Measurements from ENCODE around the gene CTNNA3.
"Not testable (repeated sequence)": the region's sequence is repeated elsewhere in the genome, so short reads cannot be mapped to it uniquely, and the experiment has no call there.

CTNNA3 gene

GRCh38 chr10:67492317-67493019 lies 203.5 kb downstream of the CTNNA3 start:
- DNase-seq = no peak

GRCh38 chr10:67487906-67488619 lies 207.9 kb downstream of the CTNNA3 start:
- DNase-seq = no peak

DNA sequence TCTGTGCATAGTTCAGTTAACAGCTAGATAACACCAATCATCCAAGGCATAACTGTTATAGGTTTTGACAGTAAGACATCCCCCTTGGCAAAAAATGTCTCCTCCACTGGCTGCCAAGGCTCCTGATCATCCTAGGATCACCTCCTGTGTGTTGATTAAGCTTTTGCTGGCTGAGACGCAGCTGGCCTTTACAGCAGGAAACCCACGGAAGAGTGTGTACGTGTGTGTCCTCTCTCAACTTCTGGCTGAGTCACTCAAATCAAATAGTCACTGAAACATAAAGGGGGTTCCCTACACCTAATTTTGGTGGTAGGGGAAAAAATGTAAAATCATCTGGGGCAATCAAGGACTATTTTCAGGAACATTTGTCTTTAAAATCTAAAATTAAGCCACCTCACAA lies 208.8 kb downstream of the CTNNA3 start:
- DNase-seq = no peak

DNA sequence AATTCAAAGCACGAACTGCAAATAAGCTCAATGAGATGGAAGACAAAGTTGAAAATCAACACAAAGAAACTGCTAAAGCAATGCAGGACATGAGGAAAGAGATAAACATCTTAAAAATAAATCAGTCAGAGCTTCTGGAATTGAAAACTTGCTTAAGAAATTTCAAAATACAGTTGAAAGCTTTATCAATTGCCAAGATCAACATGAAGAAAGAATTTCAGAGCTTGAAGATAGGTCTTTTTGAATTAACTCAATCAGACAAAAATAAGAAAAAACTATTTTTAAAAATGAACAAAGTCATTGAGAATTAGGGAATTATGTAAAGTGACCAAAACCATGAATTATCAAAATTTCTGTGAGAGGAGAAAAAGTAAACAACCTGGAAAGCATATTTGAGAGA lies 218.1 kb downstream of the CTNNA3 start:
- DNase-seq = no peak

DNA sequence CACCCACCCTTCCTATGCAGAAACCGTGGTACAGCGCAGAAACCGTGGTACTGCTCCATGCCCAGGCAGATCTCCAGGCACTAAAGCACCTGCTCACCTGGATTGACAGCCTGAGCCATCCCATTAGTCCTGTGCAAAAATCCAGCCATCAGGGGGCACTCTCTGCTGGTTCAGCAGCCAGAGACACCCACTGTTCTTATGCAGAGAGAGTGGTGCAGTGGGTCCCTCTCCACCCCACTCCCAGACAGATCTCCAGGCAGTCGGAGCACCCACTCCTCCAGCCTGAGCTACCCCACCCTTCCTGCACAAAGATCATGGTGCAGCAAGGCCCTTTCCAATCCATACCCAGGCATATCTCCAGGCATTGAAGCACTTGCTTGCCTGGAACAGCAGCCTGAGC lies 219.8 kb downstream of the CTNNA3 start:
- DNase-seq = no peak

- DNase-seq = no peak
These were observed 222.0 kb downstream of the CTNNA3 start for GRCh38 chr10:67473850-67474633.

DNA sequence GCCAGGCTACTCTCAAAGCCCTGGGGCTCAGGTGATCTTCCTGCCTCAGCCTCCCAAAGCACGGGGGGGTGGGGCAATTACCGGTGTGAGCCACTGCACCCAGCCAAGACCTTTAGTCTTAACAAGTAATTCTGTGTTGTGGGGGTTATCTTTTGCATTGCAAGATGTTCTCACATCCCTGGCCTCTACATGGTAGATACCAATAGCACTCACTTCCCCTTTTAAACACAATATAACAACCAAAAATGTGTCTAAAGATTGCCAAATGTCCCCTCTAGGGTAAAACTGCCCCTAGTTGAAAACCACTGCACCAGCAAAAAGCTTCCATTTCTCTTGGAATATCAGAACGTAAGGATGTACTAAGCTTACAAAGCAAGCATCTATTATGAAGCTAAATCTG lies 225.0 kb downstream of the CTNNA3 start:
- no peak for DNase-seq

- no peak for DNase-seq
These were observed 231.7 kb downstream of the CTNNA3 start for GRCh38 chr10:67464278-67464677.

DNA sequence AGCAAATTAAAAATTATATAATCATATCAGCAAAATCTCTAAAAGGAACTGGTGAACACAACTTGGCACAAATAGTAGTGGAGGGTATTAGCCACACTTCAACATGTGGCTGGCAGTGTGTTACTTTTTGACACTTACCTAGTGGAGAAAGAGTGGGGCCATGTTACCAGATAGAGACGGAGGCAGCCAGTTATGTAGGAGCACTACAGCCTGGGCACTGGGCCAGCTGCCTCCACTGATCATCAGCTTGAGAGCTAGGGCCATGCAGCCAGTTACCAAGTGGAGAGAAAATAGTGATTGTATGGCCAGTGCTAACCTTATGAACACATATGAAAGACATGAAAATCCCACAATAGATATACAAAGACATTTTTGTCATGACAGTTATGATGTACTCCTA lies 243.1 kb downstream of the CTNNA3 start:
- DNase-seq = no peak

- no peak for DNase-seq
These were observed 257.2 kb downstream of the CTNNA3 start for GRCh38 chr10:67438605-67439304.

DNA sequence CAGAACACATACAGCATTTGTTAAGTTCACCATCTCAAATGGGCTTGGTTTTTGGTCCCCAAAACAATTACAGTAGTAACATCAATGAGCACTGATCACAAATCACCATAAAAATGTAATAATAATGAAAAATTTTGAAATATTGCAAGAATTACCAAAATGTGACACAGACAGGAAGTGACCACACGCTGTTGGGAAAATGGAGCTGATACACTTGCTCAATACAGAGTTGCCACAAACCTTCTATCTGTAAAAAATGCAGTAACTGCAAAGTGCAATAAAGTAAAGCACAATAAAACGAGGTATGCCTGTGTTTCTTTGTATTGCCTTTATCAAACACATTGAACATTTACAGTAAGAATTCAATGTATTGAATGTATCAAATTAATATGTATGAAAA lies 262.7 kb downstream of the CTNNA3 start:
- DNase-seq = no peak

DNA sequence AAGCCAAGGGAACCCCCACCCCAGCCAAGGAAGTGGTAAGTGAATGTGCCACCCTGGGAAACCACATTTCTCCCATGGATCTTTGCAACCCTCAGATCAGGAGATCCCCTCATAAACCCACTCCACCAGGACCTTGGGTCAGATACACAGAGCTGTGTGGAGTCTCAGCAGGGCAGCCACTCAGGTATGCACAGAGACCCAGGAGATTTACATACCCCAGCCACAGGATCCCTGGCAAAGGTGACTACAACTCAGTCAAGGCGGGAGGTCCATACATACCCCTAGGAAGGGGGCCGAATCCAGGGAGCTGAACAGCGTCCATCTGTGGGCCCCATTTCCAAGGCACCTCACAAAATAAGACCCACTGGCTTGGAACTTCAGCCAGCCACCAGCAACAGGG lies 293.4 kb downstream of the CTNNA3 start:
- no peak for DNase-seq

DNA sequence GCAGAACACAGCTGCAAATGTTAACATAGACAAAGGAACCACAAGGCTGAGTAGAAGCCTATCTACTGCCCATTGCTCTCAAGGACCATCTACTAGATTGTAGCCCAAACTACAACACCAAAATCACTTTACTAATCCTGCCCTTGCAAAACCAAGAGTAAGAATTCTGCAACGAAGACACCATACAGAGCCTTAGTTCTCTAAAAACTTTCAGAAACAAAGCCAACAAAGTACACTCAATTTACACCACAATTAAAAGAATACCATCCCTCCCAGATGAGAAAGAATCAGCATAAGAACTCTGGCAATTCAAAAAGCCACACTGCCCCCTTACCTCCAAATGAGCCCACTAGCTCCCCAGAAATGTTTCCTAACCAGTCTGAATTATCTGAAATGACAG lies 294.3 kb downstream of the CTNNA3 start:
- DNase-seq = no peak

GRCh38 chr10:67386841-67387533 lies 309.0 kb downstream of the CTNNA3 start:
- not testable (repeated sequence) for DNase-seq

DNA sequence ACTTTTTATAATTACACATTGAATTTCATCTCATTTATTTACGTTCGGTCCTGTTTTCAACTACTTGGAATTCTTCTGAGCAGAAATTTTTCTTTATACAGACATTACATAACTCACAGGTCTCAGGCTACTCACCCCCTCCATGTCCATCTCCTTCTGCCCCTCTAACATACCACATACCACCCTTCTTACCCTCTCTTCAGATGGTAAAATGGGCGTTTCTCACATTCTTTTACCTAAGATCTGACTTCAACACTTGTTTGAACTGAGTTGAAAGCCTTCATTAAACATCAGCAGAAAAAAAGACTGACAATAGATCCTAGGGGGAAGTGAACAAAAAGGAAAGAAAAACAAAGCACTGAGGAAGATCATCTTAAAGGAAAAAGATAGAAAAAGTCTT lies 309.7 kb downstream of the CTNNA3 start:
- DNase-seq = no peak

DNA sequence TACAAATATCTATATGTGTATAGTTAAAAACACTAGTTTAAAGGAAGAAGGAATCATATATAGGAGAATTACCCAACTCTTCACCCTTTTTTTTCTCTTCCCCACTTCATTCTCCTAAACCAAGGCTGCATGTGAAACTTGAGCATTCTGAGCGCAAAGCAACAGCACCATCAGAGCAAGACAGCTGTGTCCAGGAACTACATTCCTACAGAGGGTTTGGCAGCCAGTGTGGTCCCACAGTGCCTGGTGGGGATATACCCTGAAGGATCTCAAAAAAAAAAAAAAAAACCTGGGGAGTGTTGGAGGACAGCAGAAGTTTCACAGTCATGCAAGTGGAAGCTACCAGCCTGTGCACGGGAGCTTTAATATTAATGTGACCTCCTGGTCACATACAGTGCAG lies 310.4 kb downstream of the CTNNA3 start:
- no peak for DNase-seq

DNA sequence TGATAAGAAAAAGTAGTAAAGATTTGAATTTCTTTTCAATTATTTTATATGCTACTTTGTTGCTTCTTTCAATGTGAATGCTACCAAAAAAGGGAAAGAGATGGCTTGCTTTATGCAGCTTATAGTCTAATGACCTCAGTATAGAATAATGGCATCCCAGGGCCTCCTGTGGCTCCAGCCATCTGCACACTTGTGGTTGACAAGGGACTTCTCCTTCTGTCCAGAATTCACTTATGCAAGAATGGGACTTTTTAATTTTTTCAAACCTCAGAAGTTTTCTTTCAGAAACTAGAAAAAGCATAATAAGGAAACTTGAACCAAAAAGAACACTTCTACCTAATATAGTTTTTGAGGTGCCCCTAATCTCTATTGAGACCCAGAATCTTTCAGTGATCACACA lies 310.9 kb downstream of the CTNNA3 start:
- no peak for DNase-seq

GRCh38 chr10:67331121-67331910 lies 364.7 kb downstream of the CTNNA3 start:
- DNase-seq = no peak

DNA sequence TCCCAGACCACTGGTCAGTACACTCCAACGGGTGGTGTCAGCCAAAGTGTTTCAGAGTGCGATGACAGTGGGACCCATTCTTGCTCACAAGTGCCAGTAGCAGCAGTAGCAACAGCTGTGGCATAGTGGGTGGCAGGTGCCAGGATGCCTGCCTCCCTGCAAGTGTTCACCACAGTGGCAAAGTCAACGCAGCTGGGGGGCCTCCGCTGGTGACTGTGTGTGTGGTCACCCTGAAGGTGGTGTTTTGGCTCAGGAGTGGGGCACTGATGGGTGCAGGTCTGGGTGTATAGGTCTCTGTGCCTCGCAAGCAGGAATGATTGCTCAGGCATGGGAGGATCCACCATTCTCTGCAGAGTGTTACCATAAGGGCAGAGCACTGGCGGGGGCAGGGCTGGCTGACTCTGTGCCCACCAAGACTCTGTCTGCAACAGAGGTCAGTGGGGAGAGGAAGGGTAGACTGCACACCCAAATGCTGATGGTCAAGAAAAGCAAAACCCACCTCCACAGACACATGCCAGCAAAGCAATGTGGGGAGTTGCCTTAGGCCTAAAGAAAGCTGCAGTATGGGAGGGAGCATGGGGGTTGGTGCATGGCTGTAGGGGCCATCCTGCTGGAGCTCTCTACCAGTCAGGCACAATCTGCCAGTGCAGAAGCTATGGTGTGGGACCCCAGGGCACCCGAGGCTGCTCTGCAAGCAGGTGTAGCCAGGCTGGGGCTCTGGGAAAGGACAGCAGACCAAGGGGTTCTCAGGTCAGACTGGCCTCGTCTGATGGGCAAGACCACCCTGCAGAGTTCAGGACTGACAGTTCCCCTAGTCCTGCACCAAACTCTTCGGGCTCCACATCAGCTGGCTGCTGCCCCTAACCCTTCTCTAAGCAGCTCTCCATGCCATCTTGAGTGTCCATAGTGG lies 368.1 kb downstream of the CTNNA3 start:
- DNase-seq = no peak

DNA sequence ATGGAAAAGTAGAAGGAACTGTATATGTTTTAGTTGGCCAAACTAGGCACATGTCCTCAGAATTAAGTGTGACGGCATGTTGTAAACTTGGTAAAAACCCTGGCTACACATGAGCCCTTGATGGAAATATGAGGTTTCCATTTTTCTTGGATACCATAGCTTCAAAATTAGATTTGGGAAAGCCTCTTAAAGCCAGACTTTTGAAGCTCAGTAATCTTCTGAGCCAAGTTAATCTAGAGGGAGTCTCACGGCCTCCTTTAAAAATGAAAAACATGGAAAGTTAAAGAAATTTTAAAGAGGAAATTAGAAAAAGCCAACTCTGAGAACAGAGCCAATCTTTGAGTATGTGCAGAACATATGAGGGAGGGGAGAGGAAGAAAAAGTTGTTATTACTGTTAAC lies 376.0 kb downstream of the CTNNA3 start:
- DNase-seq = no peak

DNA sequence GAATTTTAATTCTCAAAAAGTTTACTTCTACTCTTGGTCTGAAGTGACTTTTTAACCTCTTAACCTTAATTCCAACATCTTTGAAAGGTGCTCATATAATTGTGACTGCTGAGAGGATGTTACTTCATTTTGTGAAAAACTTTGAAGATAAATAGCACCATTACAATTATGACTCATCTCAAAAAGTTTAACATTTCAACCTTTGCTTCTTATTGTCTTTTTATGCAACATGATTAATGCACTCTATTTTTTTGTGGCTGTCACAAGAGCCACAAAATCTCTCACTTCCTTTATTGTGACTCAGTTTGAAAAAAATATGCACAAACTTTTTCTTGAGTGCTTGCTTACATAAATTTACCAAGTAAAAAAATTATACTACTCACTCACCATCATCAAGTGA lies 387.1 kb downstream of the CTNNA3 start:
- DNase-seq = no peak
